Right lobe of liver (tissue), 4 donors: Measurements from ENCODE around the gene LCP1.

Experiments
- POLR2A ChIP-seq: fragments of 450-650 bp; IDR thresholded peaks from one replicate; pipeline ENCODE4 v1.6.1; 2017; ENCODE audit warnings: antibody characterized with exemption, mild to moderate bottlenecking
- TF ChIP-seq, protein P1 (sequence below), 4 donors: fragments of 200-600 bp in 3 of 4; fragments of 450-650 bp in 1 of 4; IDR thresholded peaks; one replicate each; pipeline versions ENCODE4 v1.5.1 to v1.8.0; 2016 to 2022; ENCODE audit warnings: antibody characterized with exemption in 4 of 4, mild to moderate bottlenecking in 2 of 4
- donor health status: DM: no; HTN: no; CAD: no.
- donor health status: DM: no; HTN: no; CAD: no.
- donor health status: DM: no; HTN: yes; CAD: no.

DNA sequence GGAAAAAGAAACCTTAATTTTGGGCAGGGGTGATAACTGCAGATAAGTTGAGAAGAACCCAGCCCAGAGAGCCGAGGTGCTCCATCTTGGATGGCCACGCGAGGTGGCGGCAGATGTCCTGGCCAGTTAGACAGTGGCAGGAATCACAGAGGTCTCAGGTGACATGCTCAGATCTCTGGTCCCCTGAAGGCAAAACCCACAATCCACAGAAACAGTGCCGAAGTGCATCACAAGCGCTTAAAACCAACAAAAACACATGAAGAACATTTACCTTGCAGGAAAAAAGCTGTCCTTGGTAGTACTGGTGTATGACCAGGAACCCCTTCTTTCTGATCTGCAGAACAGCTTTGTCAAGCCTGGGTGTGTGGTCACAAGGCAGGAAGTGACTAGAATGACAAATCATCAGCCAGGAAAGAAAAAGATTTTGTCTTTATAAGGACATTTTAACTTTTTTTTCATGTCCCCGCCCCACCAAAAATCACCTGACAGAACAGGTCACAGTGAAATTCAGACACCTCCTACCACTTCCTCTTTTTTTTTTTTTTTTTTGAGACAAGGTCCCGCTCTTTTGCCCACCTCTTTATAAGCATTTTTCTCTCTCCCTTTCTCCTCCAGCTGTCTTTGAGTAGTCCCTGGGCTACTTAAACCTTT, at the start of gene LCP1:
- TF ChIP-seq POLR2A, result peak; percentile 79
- TF ChIP-seq, protein P1, sequence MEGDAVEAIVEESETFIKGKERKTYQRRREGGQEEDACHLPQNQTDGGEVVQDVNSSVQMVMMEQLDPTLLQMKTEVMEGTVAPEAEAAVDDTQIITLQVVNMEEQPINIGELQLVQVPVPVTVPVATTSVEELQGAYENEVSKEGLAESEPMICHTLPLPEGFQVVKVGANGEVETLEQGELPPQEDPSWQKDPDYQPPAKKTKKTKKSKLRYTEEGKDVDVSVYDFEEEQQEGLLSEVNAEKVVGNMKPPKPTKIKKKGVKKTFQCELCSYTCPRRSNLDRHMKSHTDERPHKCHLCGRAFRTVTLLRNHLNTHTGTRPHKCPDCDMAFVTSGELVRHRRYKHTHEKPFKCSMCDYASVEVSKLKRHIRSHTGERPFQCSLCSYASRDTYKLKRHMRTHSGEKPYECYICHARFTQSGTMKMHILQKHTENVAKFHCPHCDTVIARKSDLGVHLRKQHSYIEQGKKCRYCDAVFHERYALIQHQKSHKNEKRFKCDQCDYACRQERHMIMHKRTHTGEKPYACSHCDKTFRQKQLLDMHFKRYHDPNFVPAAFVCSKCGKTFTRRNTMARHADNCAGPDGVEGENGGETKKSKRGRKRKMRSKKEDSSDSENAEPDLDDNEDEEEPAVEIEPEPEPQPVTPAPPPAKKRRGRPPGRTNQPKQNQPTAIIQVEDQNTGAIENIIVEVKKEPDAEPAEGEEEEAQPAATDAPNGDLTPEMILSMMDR (IDR thresholded peaks at IDR 0.05), result no peak
